K562 treated with DMSO at 1 percent for 12 hours (cell line): ENCODE data around the gene GSTA3. TPM values are rescaled to one million over a fixed set of nuclear protein-coding genes. Genes with fewer than 3 reads are reported as not detected.

Source experiments
- total RNA-seq: library from RNA; unstranded; fragments of 300-600 nt; gene quantifications from 2 replicates; pipeline ENCODE4 v1.2.3, GENCODE V29; 2022; ENCODE audit not compliant: insufficient read depth

The GSTA3 gene
- total RNA-seq, result not detected in 2 replicates

DNA sequence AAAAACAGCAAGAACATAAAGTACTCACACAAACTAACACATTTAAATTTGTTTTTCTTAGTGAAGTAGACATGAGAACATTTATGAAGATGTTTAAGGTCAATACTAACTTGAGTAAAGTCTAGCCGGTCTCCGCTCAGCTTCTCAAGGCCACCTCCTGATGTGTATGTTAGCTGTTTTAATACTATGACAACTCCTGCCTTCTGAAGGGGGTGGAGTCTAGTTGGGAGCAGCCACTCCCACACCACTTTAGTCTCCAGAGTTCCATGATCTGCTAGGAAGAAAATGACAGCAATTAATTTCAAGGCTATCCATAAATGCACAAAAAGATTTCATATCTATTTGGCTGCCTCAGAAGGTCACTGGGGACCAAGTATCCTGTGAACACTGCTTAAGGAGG lies at the start of gene GSTA3:
GSTA3 (minus strand) TSS at position 168 of the 400 bp plus-strand sequence. CDS start 3,864 bp downstream, outside the sequence.

Other genes with a start within 250 kb of the GSTA3 start
- 11.3 and 15.1 TPM in 2 replicates for gene TMEM14A, start 238.6 kb downstream of the GSTA3 start, total RNA-seq
- gene GSTA2, start 146.2 kb downstream of the GSTA3 start, total RNA-seq, result not detected in 2 replicates
- not detected in 2 replicates for gene GSTA1, start 105.9 kb downstream of the GSTA3 start, total RNA-seq
- gene GSTA5, start 68.9 kb downstream of the GSTA3 start, total RNA-seq, result not detected in 2 replicates
- gene GSTA4, start 85.6 kb upstream of the GSTA3 start, total RNA-seq, result 1.5 and 4.3 TPM in 2 replicates
- 1.0 and 4.5 TPM in 2 replicates for gene CILK1, start 152.1 kb upstream of the GSTA3 start, total RNA-seq
- 24.0 and 55.3 TPM in 2 replicates for gene FBXO9, start 155.7 kb upstream of the GSTA3 start, total RNA-seq
- not detected in 2 replicates for gene GCM1, start 239.1 kb upstream of the GSTA3 start, total RNA-seq